GF-D8 (cell line): ENCODE results near the gene FCSK.
A peak's percentile ranks its signal among the peaks of the same experiment; 100 is the strongest.
"Not testable (repeated sequence)": the region's sequence is repeated elsewhere in the genome, so short reads cannot be mapped to it uniquely, and the experiment has no call there.

Experiments
- DNase-seq: peaks from one replicate; lab custom pipeline; 2025; lab: John Stamatoyannopoulos, UW

The FCSK gene

GRCh38 chr16:70454222-70455034 lies at the start of gene FCSK:
Gene FCSK, plus strand, starts transcription at chr16:70454595. Its CDS starts 8,596 bp downstream, at chr16:70463191.
- DNase-seq, result no peak

GRCh38 chr16:70406104-70406503 lies 48.3 kb upstream of the FCSK start:
- not testable (repeated sequence) for DNase-seq

GRCh38 chr16:70407811-70408274 lies 46.6 kb upstream of the FCSK start:
- no peak for DNase-seq

- no peak for DNase-seq
These were observed 43.7 kb upstream of the FCSK start for GRCh38 chr16:70410734-70411133.

GRCh38 chr16:70412385-70412784 lies 42.0 kb upstream of the FCSK start:
- DNase-seq, result no peak

DNA sequence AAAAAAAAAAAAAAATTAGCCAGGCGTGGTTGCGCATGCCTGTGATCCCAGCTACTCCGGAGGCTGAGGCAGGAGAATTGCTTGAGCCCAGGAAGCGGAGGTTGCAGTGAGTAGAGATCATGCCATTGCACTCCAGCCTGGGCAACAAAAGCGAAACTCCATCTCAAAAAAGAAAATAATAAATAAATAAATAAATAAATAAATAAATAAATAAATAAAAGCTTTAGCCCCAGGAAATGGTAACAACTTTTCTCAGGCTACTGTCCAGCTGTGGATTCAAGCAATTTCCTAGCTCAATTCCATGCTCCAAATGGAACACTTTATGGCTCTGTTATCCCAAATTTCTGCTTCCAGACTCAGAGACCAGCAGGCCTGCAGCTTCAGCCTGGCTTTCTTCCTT lies 40.8 kb upstream of the FCSK start:
- DNase-seq, result not testable (repeated sequence)

- DNase-seq, result no peak
These were observed 37.4 kb upstream of the FCSK start for GRCh38 chr16:70416748-70417616.

DNA sequence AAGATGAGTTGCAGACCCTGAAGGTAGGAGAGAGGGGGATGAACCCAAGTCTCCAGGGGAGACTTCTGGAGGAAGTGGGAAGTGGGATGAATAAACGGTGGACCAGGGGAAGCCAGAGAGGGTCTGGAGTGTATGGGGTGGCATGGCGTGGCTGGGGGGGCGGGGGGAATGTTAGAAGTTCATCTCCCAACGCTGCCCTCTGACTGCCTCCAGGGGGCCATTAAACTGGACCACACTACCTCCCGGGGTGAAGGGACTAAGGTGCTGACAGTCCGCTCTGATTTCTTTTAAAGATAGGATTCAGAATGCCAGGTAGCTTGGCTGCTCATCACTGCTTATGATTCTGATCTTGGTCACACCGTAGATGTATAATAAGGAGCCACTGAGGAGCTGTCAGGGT lies 36.7 kb upstream of the FCSK start:
- DNase-seq, result no peak

DNA sequence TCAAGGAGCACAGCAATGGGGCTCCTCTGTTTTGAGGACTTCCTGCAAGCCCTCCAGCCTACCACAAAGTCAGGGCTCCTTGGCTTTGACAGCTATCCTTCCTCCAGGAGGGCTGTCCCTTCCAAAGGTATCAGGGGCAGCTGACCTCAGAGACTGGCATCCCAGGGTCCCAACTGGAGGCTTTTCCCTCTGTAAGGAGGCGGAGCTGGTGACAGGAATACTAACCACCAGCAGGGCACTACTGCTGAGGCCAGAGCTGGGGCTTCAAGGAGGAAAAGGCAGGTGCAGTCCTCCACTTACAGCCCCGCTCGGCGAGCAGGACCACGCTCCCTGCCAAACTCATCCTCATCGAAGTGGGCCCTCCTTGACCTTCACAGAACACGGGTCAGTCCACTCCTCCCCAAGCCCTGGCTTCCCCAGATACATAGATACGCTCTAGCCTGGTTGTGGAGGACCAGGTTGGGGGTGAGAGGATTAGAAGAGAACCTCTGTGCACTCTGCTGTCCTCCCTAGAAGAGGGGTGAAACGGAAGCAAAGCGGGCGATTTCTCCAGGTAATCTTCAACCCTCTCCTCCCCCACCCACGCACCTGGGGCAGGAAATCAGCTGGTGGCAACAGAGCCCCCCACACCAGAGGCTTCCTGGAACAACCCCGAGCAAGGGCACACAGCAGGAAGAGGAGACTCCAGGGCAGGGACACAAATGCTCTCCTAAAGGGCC lies 36.0 kb upstream of the FCSK start:
- DNase-seq, result no peak

- DNase-seq, result no peak
These were observed 35.4 kb upstream of the FCSK start for GRCh38 chr16:70418993-70419318.

DNA sequence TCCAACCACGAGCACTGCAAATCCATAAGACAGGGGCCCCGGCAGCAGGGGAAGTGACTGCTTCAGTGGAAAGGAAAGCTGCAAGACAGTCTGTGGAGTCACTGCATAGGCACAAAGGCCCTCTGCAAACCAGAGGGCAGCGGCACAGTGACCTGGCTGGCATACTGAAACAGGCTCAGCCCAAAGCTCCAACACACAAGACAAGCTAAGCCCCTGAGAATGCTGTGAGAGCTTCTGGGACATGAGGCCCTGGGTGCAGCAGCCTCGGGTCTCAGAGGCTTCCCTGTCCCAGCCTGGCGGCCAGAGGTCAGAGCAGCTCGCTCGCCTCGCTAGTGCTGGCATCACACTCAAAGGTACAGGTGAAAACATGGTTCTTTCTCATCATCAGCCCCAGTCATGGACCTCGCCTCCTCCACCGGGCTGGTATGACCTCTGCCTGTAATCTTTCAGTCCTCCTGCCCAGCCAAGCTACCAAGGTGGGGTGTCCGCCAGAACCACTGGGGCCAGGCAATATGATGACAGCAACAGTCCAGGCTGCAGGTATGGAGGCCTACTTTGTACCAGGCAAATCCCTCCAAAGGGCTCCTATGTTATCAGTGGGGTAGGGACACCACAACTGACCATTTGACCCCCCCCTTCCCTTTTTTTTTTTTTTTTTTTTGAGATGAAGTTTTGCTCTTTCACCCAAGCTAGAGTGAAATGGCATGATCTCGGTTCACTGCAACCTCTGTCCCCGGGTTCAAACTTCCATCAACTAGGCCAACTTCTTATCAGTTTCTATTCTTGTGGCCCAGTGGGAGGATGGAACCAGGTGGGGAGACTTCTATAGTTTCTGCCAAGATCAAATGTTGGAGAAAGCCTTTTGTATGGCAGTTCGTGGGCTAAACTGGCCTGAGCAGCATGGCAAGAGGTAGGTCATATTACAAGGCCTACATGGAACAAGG lies 34.7 kb upstream of the FCSK start:
- DNase-seq, result no peak

GRCh38 chr16:70421014-70421413 lies 33.4 kb upstream of the FCSK start:
- no peak for DNase-seq

- no peak for DNase-seq
These were observed 32.7 kb upstream of the FCSK start for GRCh38 chr16:70421473-70422311.

DNA sequence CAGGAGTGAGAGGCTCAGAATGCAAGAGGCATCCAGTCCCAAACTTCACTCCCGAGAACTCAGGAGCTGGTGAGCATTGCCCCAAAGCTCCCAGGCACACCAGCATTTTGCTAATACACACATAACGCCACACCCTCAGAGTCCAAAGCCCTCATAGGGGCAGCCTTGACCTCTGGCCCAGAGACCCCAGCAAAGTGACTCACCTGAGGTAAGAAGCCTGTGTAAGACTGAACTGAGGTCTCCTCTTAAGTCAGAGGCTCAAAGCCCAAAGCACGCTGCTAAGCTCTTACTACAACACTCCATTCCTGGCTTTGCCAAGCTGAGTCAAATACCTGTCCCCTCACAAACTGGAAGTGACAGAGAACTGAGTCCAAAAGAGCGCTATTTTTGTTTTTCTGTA lies 31.9 kb upstream of the FCSK start:
- no peak for DNase-seq

DNA sequence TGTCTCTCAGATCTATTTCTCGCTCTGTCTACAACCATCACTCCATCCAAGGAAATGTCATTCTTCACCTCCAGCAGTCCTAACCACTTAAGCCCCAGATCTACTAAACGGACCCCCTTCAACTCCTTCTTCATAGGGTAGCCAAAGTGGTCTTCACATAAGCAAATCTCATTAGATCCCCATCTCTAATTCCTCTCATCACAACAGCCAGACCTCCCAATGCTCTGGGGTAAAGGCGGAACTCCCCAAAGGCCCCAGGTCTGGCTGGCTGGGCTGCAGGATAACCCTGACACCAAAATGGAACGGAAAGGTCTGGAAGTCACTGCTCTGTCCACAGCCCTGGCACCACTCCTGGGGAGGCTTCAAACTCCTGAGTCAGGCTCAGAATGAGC lies 26.6 kb upstream of the FCSK start:
- DNase-seq, result no peak

- DNase-seq, result peak; percentile 100
These were observed 26.0 kb upstream of the FCSK start for GRCh38 chr16:70428178-70428998.

DNA sequence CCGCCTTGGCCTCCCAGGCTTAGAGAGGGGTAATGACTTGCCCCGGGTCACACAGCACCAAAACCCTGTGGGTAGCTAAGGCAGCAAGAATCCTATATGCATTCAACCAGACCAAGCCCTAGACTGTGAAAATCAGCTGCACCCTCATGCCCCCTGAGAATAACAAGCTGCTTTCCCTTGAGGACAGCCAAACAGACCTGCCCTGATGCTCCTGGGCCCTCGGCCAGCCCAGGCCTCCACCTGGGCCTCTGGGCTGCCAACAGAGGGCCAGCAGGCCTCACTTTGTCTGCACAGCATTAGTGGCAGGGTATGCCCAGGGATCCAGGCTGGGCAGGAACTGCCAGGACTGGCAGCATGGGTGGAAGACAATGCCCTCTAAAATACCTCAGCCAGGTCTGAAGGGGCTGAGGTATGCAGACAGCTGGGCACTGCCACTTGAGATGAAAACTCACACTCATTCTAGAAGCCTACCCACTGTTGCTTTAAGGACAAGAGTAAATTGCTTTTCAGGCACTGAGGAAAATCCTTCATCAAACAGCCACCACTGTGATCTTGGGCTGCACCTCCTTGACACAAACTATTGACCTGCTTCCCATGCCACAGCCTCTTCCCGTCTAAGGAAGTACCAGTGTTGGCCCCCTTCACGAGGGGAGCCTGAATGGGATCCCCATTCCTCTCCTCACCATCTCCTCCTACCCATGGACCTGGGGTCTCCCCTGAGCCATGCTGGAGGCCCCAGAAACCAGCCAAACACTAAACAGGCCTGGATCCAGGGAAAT lies 24.3 kb upstream of the FCSK start:
- no peak for DNase-seq

DNA sequence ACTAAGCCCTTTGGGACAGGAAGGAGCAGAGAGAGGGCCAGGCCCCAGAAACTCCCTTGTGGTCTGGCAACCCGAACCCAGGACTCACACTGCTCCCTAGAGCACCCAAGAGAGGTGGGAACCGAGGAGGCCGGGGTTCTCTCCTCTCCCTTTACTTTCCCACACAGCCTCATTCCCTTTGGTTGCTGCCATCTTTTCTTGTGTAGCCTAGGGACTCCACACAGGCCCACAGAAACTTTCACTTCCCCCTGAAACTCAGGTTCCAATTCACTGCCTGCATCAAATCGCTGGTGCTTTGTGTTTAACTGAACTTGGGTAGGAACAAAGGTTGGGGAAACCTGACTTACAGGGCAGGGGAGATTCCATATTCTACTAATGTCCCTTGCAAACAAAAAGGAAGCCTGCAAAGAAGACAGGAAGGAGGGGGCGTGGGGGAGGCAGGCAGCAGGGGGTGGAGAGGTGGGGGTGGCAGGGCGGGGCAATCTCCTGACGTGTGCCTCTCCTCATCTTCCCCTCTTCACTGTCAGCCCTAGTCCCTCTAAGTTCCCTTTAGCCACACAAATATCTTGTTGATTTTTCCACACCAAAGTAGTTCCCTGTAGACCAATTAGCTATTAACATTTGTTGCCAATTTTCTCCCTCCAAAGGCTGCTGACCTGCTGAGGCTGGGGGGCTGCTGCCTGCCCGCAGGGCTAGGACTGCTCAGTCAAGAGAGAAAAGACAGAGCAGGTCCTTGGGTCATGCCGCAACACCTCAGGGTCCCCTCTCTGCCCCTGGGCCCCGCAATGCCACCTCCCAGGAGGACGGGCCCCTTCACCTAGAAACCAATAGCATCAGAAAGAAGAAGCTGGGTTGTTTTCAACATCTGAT lies 23.5 kb upstream of the FCSK start:
- DNase-seq, result peak; percentile 76
